ENCODE results near the gene NFIL3.

The NFIL3 gene

GRCh38 chr9:91421971-91422757 is 1.5 kb downstream of the NFIL3 start:
- no CpG with 5 or more reads among the region's 16 CpGs for WGBS (ENCODE audit: extremely low coverage, insufficient coverage, insufficient read length)
- Histone ChIP-seq H2BK12ac (ENCODE audit: low read length) (no peak overlapping the region), H4K8ac (ENCODE audit: low read depth, low read length) (no peak overlapping the region), H3K79me2 (ENCODE audit: control insufficient read depth, insufficient read depth, low read length, poor library complexity) (peaks cover 22% of the 10 kb centered on the region), H2AFZ (ENCODE audit: insufficient read depth, low read length, poor library complexity) (no peak overlapping the region), H3K4me3 (ENCODE audit: low read depth, low read length) (no peak overlapping the region), H3K27ac (ENCODE audit: low read depth, low read length) (peak overlapping the region; percentile 54), H2BK5ac (ENCODE audit: low read depth, low read length, poor library complexity) (no peak overlapping the region), H4K91ac (ENCODE audit: low read depth, low read length) (no peak overlapping the region), H3K27me3 (ENCODE audit: insufficient read depth, low read length) (no peaks in the 10 kb centered on the region), H3K23ac (ENCODE audit: low read length) (no peak overlapping the region), H4K12ac (ENCODE audit: low read depth, low read length) (no peak overlapping the region), H2AK5ac (ENCODE audit: low read length) (no peak overlapping the region), H3K4me2 (ENCODE audit: low read length) (peak overlapping the region; percentile 98), H2BK120ac (ENCODE audit: insufficient read depth, low read length, poor library complexity) (no peak overlapping the region), H3K79me1 (ENCODE audit: low read length) (peaks cover 17% of the 10 kb centered on the region), H3K4me1 (ENCODE audit: control insufficient read depth in 1 of 2, insufficient read depth in 2 of 2, low read length in 2 of 2) (peaks cover 9 to 14% of the 10 kb centered on the region in 2 experiments), H3K4ac (ENCODE audit: low read depth, low read length) (peak overlapping the region; percentile 93), H3K18ac (ENCODE audit: low read length) (no peak overlapping the region), H3K9me3 (ENCODE audit: insufficient read depth, low read depth, low read length) (no peaks in the 10 kb centered on the region), H3K36me3 (ENCODE audit: control insufficient read depth in 1 of 2, insufficient read depth in 2 of 2, low read length in 2 of 2) (no peaks in the 10 kb centered on the region), H3K14ac (ENCODE audit: low read length) (no peak overlapping the region), H3K9ac (ENCODE audit: low read length) (peak overlapping the region; percentile 62)
- peak in 1 of 2 donors; percentile 65 for DNase-seq

GRCh38 chr9:91421128-91421765 is 2.4 kb downstream of the NFIL3 start:
- H3K79me2 ChIP-seq (ENCODE audit: control insufficient read depth, insufficient read depth, low read length, poor library complexity) = peaks cover 22% of the 10 kb centered on the region
- H3K4me2 ChIP-seq (ENCODE audit: low read length) = peak overlapping the region; percentile 59
- peak overlapping the region; percentile 80 for H4K8ac ChIP-seq (ENCODE audit: low read depth, low read length)
- peak overlapping the region; percentile 82 for H3K14ac ChIP-seq (ENCODE audit: low read length)
- H2BK5ac ChIP-seq (ENCODE audit: low read depth, low read length, poor library complexity) = peak overlapping the region; percentile 89
- no CpG with 5 or more reads among the region's 69 CpGs for WGBS (ENCODE audit: extremely low coverage, insufficient coverage, insufficient read length)
- H3K27ac ChIP-seq (ENCODE audit: low read depth, low read length) = peak overlapping the region; percentile 87
- H3K4me3 ChIP-seq (ENCODE audit: low read depth, low read length) = peak overlapping the region; percentile 70
- H3K23ac ChIP-seq (ENCODE audit: low read length) = no peak overlapping the region
- no peaks in the 10 kb centered on the region for H3K9me3 ChIP-seq (ENCODE audit: insufficient read depth, low read depth, low read length)
- H4K91ac ChIP-seq (ENCODE audit: low read depth, low read length) = peak overlapping the region; percentile 73
- DNase-seq = peak in 1 of 2 donors; percentile 40
- peaks cover 9 to 14% of the 10 kb centered on the region in 2 experiments for H3K4me1 ChIP-seq (ENCODE audit: control insufficient read depth in 1 of 2, insufficient read depth in 2 of 2, low read length in 2 of 2)
- peak overlapping the region; percentile 64 for H3K18ac ChIP-seq (ENCODE audit: low read length)
- peaks cover 17% of the 10 kb centered on the region for H3K79me1 ChIP-seq (ENCODE audit: low read length)
- H3K36me3 ChIP-seq (ENCODE audit: control insufficient read depth in 1 of 2, insufficient read depth in 2 of 2, low read length in 2 of 2) = no peaks in the 10 kb centered on the region
- peak overlapping the region; percentile 86 for H3K9ac ChIP-seq (ENCODE audit: low read length)
- H2AFZ ChIP-seq (ENCODE audit: insufficient read depth, low read length, poor library complexity) = peak overlapping the region; percentile 62
- peak overlapping the region; percentile 93 for H3K4ac ChIP-seq (ENCODE audit: low read depth, low read length)
- peak overlapping the region; percentile 53 for H2BK12ac ChIP-seq (ENCODE audit: low read length)
- no peak overlapping the region for H2AK5ac ChIP-seq (ENCODE audit: low read length)
- H3K27me3 ChIP-seq (ENCODE audit: insufficient read depth, low read length) = no peaks in the 10 kb centered on the region
- H2BK120ac ChIP-seq (ENCODE audit: insufficient read depth, low read length, poor library complexity) = peak overlapping the region; percentile 96
- no peak overlapping the region for H4K12ac ChIP-seq (ENCODE audit: low read depth, low read length)

GRCh38 chr9:91420501-91421127 is 3.0 kb downstream of the NFIL3 start:
- Histone ChIP-seq H3K9me3 (ENCODE audit: insufficient read depth, low read depth, low read length) (no peaks in the 10 kb centered on the region), H3K36me3 (ENCODE audit: control insufficient read depth in 1 of 2, insufficient read depth in 2 of 2, low read length in 2 of 2) (no peaks in the 10 kb centered on the region), H3K79me1 (ENCODE audit: low read length) (peaks cover 17% of the 10 kb centered on the region), H3K4ac (ENCODE audit: low read depth, low read length) (peak overlapping the region; percentile 93), H2AFZ (ENCODE audit: insufficient read depth, low read length, poor library complexity) (peak overlapping the region; percentile 62), H3K4me1 (ENCODE audit: control insufficient read depth in 1 of 2, insufficient read depth in 2 of 2, low read length in 2 of 2) (peaks cover 9 to 14% of the 10 kb centered on the region in 2 experiments), H3K23ac (ENCODE audit: low read length) (no peak overlapping the region), H3K4me3 (ENCODE audit: low read depth, low read length) (peak overlapping the region; percentile 70), H2AK5ac (ENCODE audit: low read length) (no peak overlapping the region), H3K27me3 (ENCODE audit: insufficient read depth, low read length) (no peaks in the 10 kb centered on the region), H3K4me2 (ENCODE audit: low read length) (peak overlapping the region; percentile 59), H2BK120ac (ENCODE audit: insufficient read depth, low read length, poor library complexity) (peak overlapping the region; percentile 96), H2BK12ac (ENCODE audit: low read length) (no peak overlapping the region), H3K9ac (ENCODE audit: low read length) (peak overlapping the region; percentile 86), H4K91ac (ENCODE audit: low read depth, low read length) (peak overlapping the region; percentile 73), H3K14ac (ENCODE audit: low read length) (peak overlapping the region; percentile 82), H3K79me2 (ENCODE audit: control insufficient read depth, insufficient read depth, low read length, poor library complexity) (peaks cover 24% of the 10 kb centered on the region), H4K12ac (ENCODE audit: low read depth, low read length) (no peak overlapping the region), H4K8ac (ENCODE audit: low read depth, low read length) (peak overlapping the region; percentile 80), H2BK5ac (ENCODE audit: low read depth, low read length, poor library complexity) (peak overlapping the region; percentile 89), H3K27ac (ENCODE audit: low read depth, low read length) (peak overlapping the region; percentile 87), H3K18ac (ENCODE audit: low read length) (peak overlapping the region; percentile 64)
- DNase-seq = peak in 1 of 2 donors; percentile 48
- no CpG with 5 or more reads among the region's 16 CpGs for WGBS (ENCODE audit: extremely low coverage, insufficient coverage, insufficient read length)
